ENCODE results near the gene ZNF469. TPM values are rescaled to one million over a fixed set of nuclear protein-coding genes. Genes with fewer than 3 reads are reported as not detected.
A peak's percentile ranks its signal among the peaks of the same experiment; 100 is the strongest.

The ZNF469 gene
- total and polyA plus RNA-seq, 9 of the 15 experiments (the other 6 are each of a cell fraction or from before 2014, with no cell fraction given) = 0.01 to 0.04 TPM; not detected in 7

- TF ChIP-seq ZNF512 (tag; IDR thresholded peaks at IDR 0.05) (no peak), RBFOX2 (IDR thresholded peaks at IDR 0.05; ENCODE audit: low read depth, low read length) (peak; percentile 51; the same call in 1 of the 2 replicates), MEIS2 (IDR thresholded peaks at IDR 0.05; ENCODE audit: partially characterized antibody) (no peak), ZFX (CRISPR knock-in tag; IDR thresholded peaks at IDR 0.05) (peak; percentile 26; the same call in 1 of the 2 replicates), HES1 (IDR thresholded peaks at IDR 0.05; ENCODE audit: low read depth) (no peak), L3MBTL2 (IDR thresholded peaks at IDR 0.05) (peak; percentile 38; the same call in 1 of the 2 replicates), EZH2 (IDR thresholded peaks at IDR 0.05; ENCODE audit: borderline replicate concordance, low read depth, low read length) (0 out of 2 replicates have a peak, but pooled peaks have one; percentile 93), POLR2G (IDR thresholded peaks at IDR 0.05; ENCODE audit: low read depth, low read length) (peak; percentile 56; the same call in 1 of the 2 replicates), ZNF644 (tag; IDR thresholded peaks at IDR 0.05; ENCODE audit: low read depth) (no peak), UBTF (IDR thresholded peaks at IDR 0.05; ENCODE audit: borderline replicate concordance in 1 of 2, low read depth in 2 of 2, low read length in 2 of 2) (peak; percentile 61 to 80; a peak in 2 of 4 replicates), GATAD2B (IDR thresholded peaks at IDR 0.05; ENCODE audit: borderline replicate concordance) (no peak), ZNF699 (CRISPR knock-in tag; IDR thresholded peaks at IDR 0.05; ENCODE audit: insufficient replicate concordance) (no peak), MEF2A (IDR thresholded peaks at IDR 0.05; ENCODE audit: control insufficient read depth, low read depth, low read length) (no peak), SPI1 (IDR thresholded peaks at IDR 0.05; ENCODE audit: borderline replicate concordance, low read depth, low read length) (peak; percentile 54; the same call in 1 of the 2 replicates), PTRF (tag; IDR thresholded peaks at IDR 0.05) (no peak), ZNF77 (CRISPR knock-in tag; IDR thresholded peaks at IDR 0.05) (no peak), E2F6 (IDR thresholded peaks at IDR 0.05; ENCODE audit: borderline replicate concordance in 1 of 2, extremely low read depth in 1 of 2, insufficient read depth in 1 of 2, insufficient read length in 1 of 2, low read depth in 1 of 2, low read length in 1 of 2, poor library complexity in 1 of 2, severe bottlenecking in 1 of 2) (peak in 1 of 2 experiments; percentile 4), HMGN3 (IDR thresholded peaks at IDR 0.05; ENCODE audit: borderline replicate concordance, extremely low read depth, insufficient read length, low read depth, low read length) (peak; percentile 31), HCFC1 (IDR thresholded peaks at IDR 0.05; ENCODE audit: low read depth, low read length) (no peak), RNF2 (IDR thresholded peaks at IDR 0.05) (peak; percentile 25; the same call in 1 of the 2 replicates), NRF1 (conservative IDR thresholded peaks at IDR 0.05 in 1 of 2, IDR thresholded peaks at IDR 0.05 in 1 of 2) (no peak)
Measured at GRCh38 chr16:88430524-88431446, 48.0 kb downstream of the ZNF469 start (continued).

Measured in K562 (cell line).